ENCODE results near the gene NUDT1. TPM values are rescaled to one million over a fixed set of nuclear protein-coding genes. Genes with fewer than 3 reads are reported as not detected.
A peak's percentile ranks its signal among the peaks of the same experiment; 100 is the strongest.

Gene NUDT1
- total RNA-seq, 2 donors from 2014 or later, result 64.5 to 71.9 TPM

DNA sequence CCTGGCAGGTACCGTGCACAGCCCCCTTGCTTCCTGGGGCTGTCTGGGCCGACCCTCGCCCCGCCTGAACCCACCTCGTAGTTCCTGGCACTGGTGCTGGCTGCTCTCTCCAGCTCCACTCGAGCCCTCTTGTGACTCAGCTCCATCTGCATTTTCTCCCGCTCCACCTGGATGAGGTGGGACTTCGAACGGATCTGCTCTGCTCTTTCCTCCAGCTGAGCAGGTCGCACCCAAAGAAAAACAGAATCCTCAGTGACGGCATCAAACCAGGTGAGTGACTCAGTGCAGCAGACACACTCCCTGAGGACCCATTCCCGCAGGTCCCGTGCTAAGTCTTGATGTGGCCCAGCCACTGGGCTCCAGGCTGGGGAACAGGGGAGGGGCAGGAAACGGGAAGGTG, 16.7 kb upstream of the NUDT1 start:
- Mint-ChIP-seq H3K9me3 (no peaks in the 10 kb centered on the region), H3K4me1 (peaks cover 5% of the 10 kb centered on the region), H3K4me3 (no peak overlapping the region), H3K27ac (no peak overlapping the region), H3K27me3 (no peaks in the 10 kb centered on the region), H3K36me3 (ENCODE audit: low read depth) (peaks cover 61% of the 10 kb centered on the region)
- ATAC-seq (replicated peaks), result no peak

DNA sequence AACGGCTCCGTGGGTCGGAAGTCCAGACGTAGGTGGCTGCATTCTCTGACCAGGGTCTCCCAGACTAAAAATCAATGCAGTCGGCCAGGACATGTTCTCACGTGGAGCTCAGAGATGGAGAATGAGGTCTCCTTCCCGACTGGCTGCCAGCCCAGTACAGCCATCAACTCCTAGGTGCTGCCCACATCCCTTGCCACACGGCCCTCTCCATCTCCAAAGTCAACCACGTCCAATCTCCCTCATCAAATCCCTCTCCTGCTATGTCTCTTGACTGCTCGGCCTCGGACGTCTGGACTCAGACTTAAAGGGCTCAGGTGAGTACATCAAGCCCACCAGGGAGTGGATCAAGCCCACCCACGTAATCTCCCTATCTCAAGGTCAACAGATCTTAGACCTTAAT, 16.2 kb upstream of the NUDT1 start:
- Mint-ChIP-seq H3K9me3 (no peaks in the 10 kb centered on the region), H3K36me3 (ENCODE audit: low read depth) (peaks cover 61% of the 10 kb centered on the region), H3K4me1 (peaks cover 5% of the 10 kb centered on the region), H3K4me3 (no peak overlapping the region), H3K27me3 (no peaks in the 10 kb centered on the region), H3K27ac (no peak overlapping the region)
- ATAC-seq (replicated peaks), result no peak

DNA sequence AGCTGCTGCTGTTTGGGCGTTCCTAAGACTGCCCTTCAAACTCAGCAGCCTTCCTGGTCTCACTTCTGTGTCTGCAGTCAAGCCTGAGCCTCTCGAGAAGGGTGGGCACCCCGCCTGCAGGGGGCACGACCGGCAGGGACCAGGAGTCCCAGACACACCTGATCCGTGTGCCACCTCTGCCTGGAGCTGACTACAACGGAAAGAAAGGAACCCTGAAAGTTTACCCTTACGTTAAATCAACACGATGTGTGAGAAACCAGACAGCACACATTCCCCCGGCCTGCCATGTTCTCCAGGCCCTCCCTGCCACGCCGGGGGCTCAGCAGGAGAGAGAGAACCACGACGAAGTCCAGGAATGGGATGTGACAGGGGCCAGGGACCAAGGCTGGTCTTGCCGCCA, 14.3 kb upstream of the NUDT1 start:
- H3K36me3 Mint-ChIP-seq (ENCODE audit: low read depth), result peaks cover 46% of the 10 kb centered on the region
- ATAC-seq (replicated peaks), result no peak
- no peak overlapping the region for H3K4me3 Mint-ChIP-seq
- no peaks in the 10 kb centered on the region for H3K27me3 Mint-ChIP-seq
- H3K9me3 Mint-ChIP-seq, result no peaks in the 10 kb centered on the region
- H3K27ac Mint-ChIP-seq, result no peak overlapping the region
- H3K4me1 Mint-ChIP-seq, result peaks cover 9% of the 10 kb centered on the region

- no peaks in the 10 kb centered on the region for H3K27me3 Mint-ChIP-seq
- H3K36me3 Mint-ChIP-seq (ENCODE audit: low read depth), result peaks cover 51% of the 10 kb centered on the region
- H3K9me3 Mint-ChIP-seq, result no peaks in the 10 kb centered on the region
- peaks cover 9% of the 10 kb centered on the region for H3K4me1 Mint-ChIP-seq
- H3K4me3 Mint-ChIP-seq, result no peak overlapping the region
- ATAC-seq (replicated peaks), result no peak
- H3K27ac Mint-ChIP-seq, result no peak overlapping the region
Measured at GRCh38 chr7:2228921-2229320, 13.1 kb upstream of the NUDT1 start.

DNA sequence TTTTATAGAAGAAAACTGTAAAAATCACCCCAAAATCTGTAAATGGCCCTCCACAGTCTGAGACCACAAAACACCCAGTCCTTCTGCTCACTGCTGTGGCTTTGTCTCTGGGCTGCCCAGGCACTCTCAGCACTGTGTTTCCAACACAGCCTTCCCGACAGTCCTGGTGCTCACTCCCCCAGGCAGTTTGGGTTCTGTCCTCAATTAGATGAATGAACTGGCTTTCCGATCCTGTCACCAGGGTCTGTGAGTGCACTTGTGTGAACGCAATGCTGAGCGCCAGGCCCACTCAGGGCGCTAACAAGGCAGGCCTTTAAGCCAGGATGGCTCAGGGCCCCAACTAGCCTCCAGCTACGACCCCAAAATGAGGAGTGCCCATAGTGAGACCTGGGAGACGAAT, 12.6 kb upstream of the NUDT1 start:
- no peak for ATAC-seq (replicated peaks)
- no peak overlapping the region for H3K4me3 Mint-ChIP-seq
- H3K4me1 Mint-ChIP-seq, result peaks cover 9% of the 10 kb centered on the region
- H3K27ac Mint-ChIP-seq, result no peak overlapping the region
- no peaks in the 10 kb centered on the region for H3K9me3 Mint-ChIP-seq
- peaks cover 50% of the 10 kb centered on the region for H3K36me3 Mint-ChIP-seq (ENCODE audit: low read depth)
- H3K27me3 Mint-ChIP-seq, result no peaks in the 10 kb centered on the region

- H3K36me3 Mint-ChIP-seq (ENCODE audit: low read depth), result peaks cover 54% of the 10 kb centered on the region
- H3K27ac Mint-ChIP-seq, result no peak overlapping the region
- no peak for ATAC-seq (replicated peaks)
- peaks cover 9% of the 10 kb centered on the region for H3K4me1 Mint-ChIP-seq
- H3K4me3 Mint-ChIP-seq, result peak overlapping the region; percentile 7
- H3K9me3 Mint-ChIP-seq, result no peaks in the 10 kb centered on the region
- no peaks in the 10 kb centered on the region for H3K27me3 Mint-ChIP-seq
Measured at GRCh38 chr7:2230226-2230625, 11.8 kb upstream of the NUDT1 start.

- ATAC-seq (replicated peaks), result no peak
- Mint-ChIP-seq H3K27ac (no peak overlapping the region), H3K36me3 (ENCODE audit: low read depth) (peaks cover 54% of the 10 kb centered on the region), H3K4me1 (peaks cover 9% of the 10 kb centered on the region), H3K9me3 (no peaks in the 10 kb centered on the region), H3K27me3 (no peaks in the 10 kb centered on the region), H3K4me3 (no peak overlapping the region)
Measured at GRCh38 chr7:2230882-2231281, 11.1 kb upstream of the NUDT1 start.

DNA sequence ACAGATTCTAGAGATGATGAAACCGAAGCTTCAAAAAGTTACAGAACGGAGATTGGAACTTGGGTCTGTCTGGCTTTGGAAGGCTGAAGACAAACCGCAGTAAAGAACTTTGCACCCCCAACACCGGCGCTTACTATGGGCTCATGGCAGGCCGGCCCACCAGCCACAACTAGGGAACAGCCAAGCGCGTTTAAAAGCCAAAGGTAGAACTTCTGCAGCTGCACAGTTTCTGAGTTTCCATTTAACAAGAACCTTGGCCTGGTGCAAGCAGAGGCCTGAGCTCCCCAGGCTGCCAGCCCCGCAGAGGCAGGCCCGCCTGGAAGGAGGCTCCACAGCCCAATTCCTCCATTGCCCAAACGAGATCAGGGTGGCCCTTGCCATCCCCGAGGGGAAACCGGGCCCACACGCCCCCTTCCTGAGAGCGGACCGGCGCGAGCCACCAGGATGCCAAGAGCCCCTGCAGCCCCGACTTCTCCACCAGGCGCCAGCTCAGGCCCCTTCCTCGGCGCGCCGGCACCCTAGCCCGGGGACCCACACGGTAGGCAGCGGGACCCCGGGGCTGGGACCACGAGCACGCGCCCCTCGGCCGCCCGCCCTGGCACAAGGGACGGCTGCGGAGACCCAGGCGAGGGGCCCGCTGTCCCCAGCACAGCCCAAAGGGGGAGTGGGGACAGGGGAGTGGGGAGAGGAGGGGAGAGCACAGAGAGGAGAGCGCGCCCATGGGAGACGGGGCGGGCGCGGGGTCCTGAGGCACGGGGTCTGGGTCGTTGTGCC, 9.8 kb upstream of the NUDT1 start:
- peak overlapping the region; percentile 91 for H3K4me3 Mint-ChIP-seq

DNA sequence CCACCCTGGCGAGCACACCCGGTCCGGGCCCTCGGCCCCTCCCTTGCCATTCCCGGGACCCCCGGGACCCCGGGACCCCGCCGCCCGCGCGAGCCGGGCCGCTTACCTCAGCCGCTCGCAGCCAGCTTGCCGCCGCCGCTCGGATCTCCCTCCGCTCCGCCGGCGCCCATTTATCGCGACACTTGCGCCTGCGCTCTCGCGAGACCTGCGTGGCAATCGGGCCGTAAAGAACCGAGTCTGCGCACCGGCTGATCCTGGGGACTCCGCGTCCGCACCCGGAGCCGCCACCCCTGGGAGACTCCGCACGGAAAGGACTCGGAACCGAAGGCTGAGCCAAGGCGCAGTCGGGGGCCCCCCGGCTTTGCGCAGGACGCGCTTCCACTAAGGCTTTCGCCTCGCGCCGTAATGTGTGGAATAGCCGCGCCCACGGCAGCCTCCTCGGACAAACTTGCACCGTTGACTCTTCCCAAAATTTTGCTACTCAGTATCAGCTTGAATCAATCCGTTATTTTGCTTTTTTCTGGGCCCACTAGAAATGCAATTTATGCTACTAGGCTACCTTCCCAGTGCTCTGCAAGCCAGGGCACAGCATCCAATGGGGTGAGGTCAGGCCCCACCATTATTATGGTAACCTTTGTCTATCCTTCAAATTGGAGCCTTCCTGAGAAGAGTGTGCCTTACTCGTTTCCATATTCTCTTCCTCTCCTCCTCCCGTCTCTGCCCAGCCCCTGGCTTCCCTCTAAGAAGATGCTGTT, 9.1 kb upstream of the NUDT1 start, which contains the start of gene MAD1L1:
MAD1L1 (minus strand) TSS at position 180 of the 755 bp plus-strand sequence. CDS start 2,812 bp downstream, outside the sequence.
- Mint-ChIP-seq H3K9me3 (no peaks in the 10 kb centered on the region), H3K36me3 (ENCODE audit: low read depth) (peaks cover 61% of the 10 kb centered on the region), H3K4me1 (peaks cover 9% of the 10 kb centered on the region), H3K27me3 (no peaks in the 10 kb centered on the region), H3K4me3 (peak within 1 kb of the TSS; percentile 91), H3K27ac (peak within 1 kb of the TSS; percentile 92)
- peak; percentile 96 for ATAC-seq (replicated peaks)

More for the DNA sequence above, 9.8 kb upstream of the NUDT1 start:
- H3K27ac Mint-ChIP-seq, result peak overlapping the region; percentile 78
- peaks cover 9% of the 10 kb centered on the region for H3K4me1 Mint-ChIP-seq
- ATAC-seq (replicated peaks), result peak; percentile 61
- H3K9me3 Mint-ChIP-seq, result no peaks in the 10 kb centered on the region
- no peaks in the 10 kb centered on the region for H3K27me3 Mint-ChIP-seq
- H3K36me3 Mint-ChIP-seq (ENCODE audit: low read depth), result peaks cover 58% of the 10 kb centered on the region

- peaks cover 66% of the 10 kb centered on the region for H3K36me3 Mint-ChIP-seq (ENCODE audit: low read depth)
- peak overlapping the region; percentile 91 for H3K4me3 Mint-ChIP-seq
- no peaks in the 10 kb centered on the region for H3K27me3 Mint-ChIP-seq
- H3K4me1 Mint-ChIP-seq, result peaks cover 9% of the 10 kb centered on the region
- peak overlapping the region; percentile 92 for H3K27ac Mint-ChIP-seq
- no peaks in the 10 kb centered on the region for H3K9me3 Mint-ChIP-seq
- no peak for ATAC-seq (replicated peaks)
Measured at GRCh38 chr7:2233926-2234325, 8.1 kb upstream of the NUDT1 start.

GRCh38 chr7:2237109-2237602, 4.9 kb upstream of the NUDT1 start:
- Mint-ChIP-seq H3K9me3 (no peaks in the 10 kb centered on the region), H3K4me1 (no peaks in the 10 kb centered on the region), H3K27me3 (no peaks in the 10 kb centered on the region), H3K36me3 (ENCODE audit: low read depth) (peaks cover 64% of the 10 kb centered on the region), H3K4me3 (no peak overlapping the region), H3K27ac (no peak overlapping the region)
- no peak for ATAC-seq (replicated peaks)

DNA sequence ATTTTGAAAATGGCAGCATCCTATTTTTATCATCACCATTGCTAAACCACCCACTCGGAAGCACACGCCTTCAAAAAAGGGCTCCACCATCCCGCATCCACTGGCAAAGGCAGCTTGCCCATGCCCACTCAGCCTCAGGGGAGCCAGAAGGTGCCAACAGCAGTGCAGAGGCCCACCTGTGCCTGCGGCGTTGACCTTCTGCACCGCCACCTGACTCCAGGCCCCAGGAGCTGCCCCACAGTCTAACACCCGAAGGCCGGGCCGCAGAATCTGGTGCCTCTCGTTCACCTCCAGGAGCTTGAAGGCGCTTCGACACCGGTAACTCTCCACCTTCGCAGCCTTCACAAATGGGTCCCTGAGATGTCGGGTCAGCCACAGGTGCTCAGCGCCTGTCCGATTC, 2.8 kb upstream of the NUDT1 start:
- no peak overlapping the region for H3K4me3 Mint-ChIP-seq
- H3K9me3 Mint-ChIP-seq, result no peaks in the 10 kb centered on the region
- no peak overlapping the region for H3K27ac Mint-ChIP-seq
- H3K4me1 Mint-ChIP-seq, result no peaks in the 10 kb centered on the region
- H3K27me3 Mint-ChIP-seq, result no peaks in the 10 kb centered on the region
- peaks cover 56% of the 10 kb centered on the region for H3K36me3 Mint-ChIP-seq (ENCODE audit: low read depth)
- ATAC-seq (replicated peaks), result no peak

- ATAC-seq (replicated peaks), result peak; percentile 50
- Mint-ChIP-seq H3K36me3 (ENCODE audit: low read depth) (peaks cover 22% of the 10 kb centered on the region), H3K27ac (peak overlapping the region; percentile 87), H3K27me3 (no peaks in the 10 kb centered on the region), H3K4me3 (peak overlapping the region; percentile 93), H3K9me3 (no peaks in the 10 kb centered on the region), H3K4me1 (no peaks in the 10 kb centered on the region)
Measured at GRCh38 chr7:2242541-2243429, 759 bp downstream of the NUDT1 start.

GRCh38 chr7:2243458-2243857, 1.4 kb downstream of the NUDT1 start:
- Mint-ChIP-seq H3K27ac (no peak overlapping the region), H3K27me3 (no peaks in the 10 kb centered on the region), H3K36me3 (ENCODE audit: low read depth) (peaks cover 15% of the 10 kb centered on the region), H3K4me3 (peak overlapping the region; percentile 93), H3K4me1 (no peaks in the 10 kb centered on the region), H3K9me3 (no peaks in the 10 kb centered on the region)
- no peak for ATAC-seq (replicated peaks)
